K562 (cell line): ENCODE data around the gene MPC2. TPM values are rescaled to one million over a fixed set of nuclear protein-coding genes. Genes with fewer than 3 reads are reported as not detected.

ENCODE experiments used
- BDP1 ChIP-seq: IDR thresholded peaks from 3 replicates; pipeline ENCODE4 v1.6.1; 2011; ENCODE audit not compliant: insufficient read length, insufficient read depth
- C11orf30 ChIP-seq: fragments of 450-650 bp; IDR thresholded peaks from 2 replicates; pipeline ENCODE4 v1.6.1; 2016; ENCODE audit warnings: low read depth, mild to moderate bottlenecking
- CBX3 ChIP-seq, 2 experiments: IDR thresholded peaks; 1 replicate in 1 of 2; 2 replicates in 1 of 2; pipeline ENCODE4 v1.6.1; 2012; ENCODE audit warnings: inconsistent platforms in 2 of 2, low read length in 2 of 2, borderline replicate concordance in 1 of 2, control low read depth in 1 of 2
- DIDO1 ChIP-seq: fragments of 450-650 bp; IDR thresholded peaks from 2 replicates; pipeline ENCODE4 v1.6.1; 2016; ENCODE audit warnings: low read depth, missing biosample characterization, missing genetic modification characterization
- GABPA ChIP-seq: fragments of 200-800 bp; sonication (Bioruptor generic); conservative IDR thresholded peaks from 2 replicates; pipeline ENCODE4 v1.6.1; 2016; ENCODE audit warnings: low read depth, missing genetic modification characterization, missing compliant biosample characterization
- HDAC3 ChIP-seq: fragments of 450-650 bp; IDR thresholded peaks from 2 replicates; pipeline ENCODE4 v1.6.1; 2018; ENCODE audit warnings: borderline replicate concordance, mild to moderate bottlenecking, moderate library complexity; ENCODE audit not compliant: partially characterized antibody
- MCM2 ChIP-seq: fragments of 450-650 bp; IDR thresholded peaks from 2 replicates; pipeline ENCODE4 v1.6.1; 2017; ENCODE audit warnings: low read depth, mild to moderate bottlenecking
- MXI1 ChIP-seq: IDR thresholded peaks from 2 replicates; pipeline ENCODE4 v1.6.1; 2011; ENCODE audit warnings: low read depth, mild to moderate bottlenecking, improper control_type of control experiment, low read length
- NCOA4 ChIP-seq: fragments of 450-650 bp; IDR thresholded peaks from 2 replicates; pipeline ENCODE4 v1.6.1; 2018; ENCODE audit warnings: mild to moderate bottlenecking; ENCODE audit not compliant: partially characterized antibody
- NFE2 ChIP-seq: IDR thresholded peaks from 2 replicates; pipeline ENCODE4 v1.6.1; 2014; ENCODE audit warnings: antibody characterized with exemption, low read depth
- NONO ChIP-seq, 2 experiments: fragments of 200-400 bp in 1 of 2; fragments of 450-650 bp in 1 of 2; formaldehyde crosslinking in 1 of 2; IDR thresholded peaks; 2 replicates each; pipeline ENCODE4 v1.6.1; 2017; ENCODE audit warnings: low read depth in 2 of 2, mild to moderate bottlenecking in 2 of 2, moderate library complexity in 2 of 2, low read length in 1 of 2
- RFX1 ChIP-seq: fragments of 450-650 bp; IDR thresholded peaks from 2 replicates; pipeline ENCODE4 v1.6.1; 2016; ENCODE audit warnings: mild to moderate bottlenecking, moderate library complexity
- RFX5 ChIP-seq: IDR thresholded peaks from 2 replicates; pipeline ENCODE4 v1.6.1; 2011; ENCODE audit warnings: low read depth, mild to moderate bottlenecking, improper control_type of control experiment, low read length
- RHOXF2B ChIP-seq: fragments of 250-450 bp; sonication (Bioruptor Pico); conservative IDR thresholded peaks from 2 replicates; pipeline ENCODE4 v1.5.1; 2021
- SMARCE1 ChIP-seq: fragments of 450-650 bp; IDR thresholded peaks from 2 replicates; pipeline ENCODE4 v1.7.1; 2016; ENCODE audit warnings: mild to moderate bottlenecking
- SP2 ChIP-seq: IDR thresholded peaks from 2 replicates; pipeline ENCODE4 v1.6.1; 2011; ENCODE audit warnings: mild to moderate bottlenecking, low read depth, low read length, moderate library complexity; ENCODE audit not compliant: poor library complexity, severe bottlenecking; ENCODE audit errors: extremely low read depth
- U2AF1 ChIP-seq: fragments of 200-400 bp; formaldehyde crosslinking; optimal IDR thresholded peaks from 2 replicates; pipeline ENCODE3; 2017; ENCODE audit warnings: mild to moderate bottlenecking, low read depth, low read length, moderate library complexity
- ZNF263 ChIP-seq: sonication (generic); formaldehyde crosslinking; IDR thresholded peaks from 2 replicates; pipeline ENCODE4 v1.8.0; 2022; ENCODE audit warnings: mild to moderate bottlenecking, missing genetic modification reagents, borderline replicate concordance
- ZNF780A ChIP-seq: fragments of 250-450 bp; sonication (Bioruptor Pico); IDR thresholded peaks from 2 replicates; pipeline ENCODE4 v1.5.0; 2021; ENCODE audit warnings: mild to moderate bottlenecking
- ZNF79 ChIP-seq: fragments of 250-450 bp; sonication (Bioruptor Pico); IDR thresholded peaks from 2 replicates; pipeline ENCODE4 v1.4.0; 2020; ENCODE audit warnings: low read depth, mild to moderate bottlenecking, moderate library complexity
- polyA plus RNA-seq, 8 experiments: library from polyadenylated mRNA; depleted of rRNA in 4 of 8; stranded (reverse) in 5 of 8; unstranded in 3 of 8; fragments of >200 nt; fragmentation: Nextera tagmentation in 2 of 8; fragmentation: Illumina TruSeq in 1 of 8; extraction: Ambion mirVana in 2 of 8; extraction: Trizol in 1 of 8; gene quantifications; 2 replicates each; pipeline versions ENCODE4 v1.2.1 to v1.2.3, GENCODE V29; 2011 to 2014; ENCODE audit warnings: inconsistent platforms in 1 of 8, missing spikeins in 1 of 8
- total RNA-seq, 7 experiments: library from RNA; depleted of rRNA in 6 of 7; stranded (reverse); fragments of >200 nt in 6 of 7; fragmentation: Illumina TruSeq in 2 of 7; extraction: Trizol in 2 of 7; gene quantifications; 2 replicates each; pipeline versions ENCODE4 v1.2.1 to v1.2.3, GENCODE V29; 2011 to 2021; ENCODE audit warnings: low replicate concordance in 1 of 7
- TF ChIP-seq, protein P1 (sequence below): fragments of 450-650 bp; formaldehyde crosslinking; conservative IDR thresholded peaks from 2 replicates; pipeline ENCODE4 v1.4.0; 2022; ENCODE audit warnings: mild to moderate bottlenecking, missing genetic modification characterization
- TF ChIP-seq, protein P2 (sequence below), 2 experiments: fragments of 450-650 bp; IDR thresholded peaks; 2 replicates each; pipeline ENCODE4 v1.6.1; 2016
- TF ChIP-seq, protein P3 (sequence below), 2 experiments: fragments of 250-450 bp in 1 of 2; fragments of 450-650 bp in 1 of 2; sonication (Bioruptor Pico) in 1 of 2; IDR thresholded peaks; 2 replicates each; pipeline versions ENCODE4 v1.6.1 to v1.8.0; 2016 to 2021; ENCODE audit warnings: mild to moderate bottlenecking in 2 of 2, moderate library complexity in 2 of 2, missing compliant biosample characterization in 1 of 2, missing genetic modification characterization in 1 of 2
- TF ChIP-seq, protein P4 (sequence below): fragments of 250-450 bp; sonication (Bioruptor Pico); IDR thresholded peaks from 2 replicates; pipeline ENCODE4 v1.8.0; 2022; ENCODE audit warnings: inconsistent platforms

Gene MPC2
- total and polyA plus RNA-seq, 9 of the 15 experiments (the other 6 are each of a cell fraction or from before 2014, with no cell fraction given): 70.7 to 179 (median 144) TPM

DNA sequence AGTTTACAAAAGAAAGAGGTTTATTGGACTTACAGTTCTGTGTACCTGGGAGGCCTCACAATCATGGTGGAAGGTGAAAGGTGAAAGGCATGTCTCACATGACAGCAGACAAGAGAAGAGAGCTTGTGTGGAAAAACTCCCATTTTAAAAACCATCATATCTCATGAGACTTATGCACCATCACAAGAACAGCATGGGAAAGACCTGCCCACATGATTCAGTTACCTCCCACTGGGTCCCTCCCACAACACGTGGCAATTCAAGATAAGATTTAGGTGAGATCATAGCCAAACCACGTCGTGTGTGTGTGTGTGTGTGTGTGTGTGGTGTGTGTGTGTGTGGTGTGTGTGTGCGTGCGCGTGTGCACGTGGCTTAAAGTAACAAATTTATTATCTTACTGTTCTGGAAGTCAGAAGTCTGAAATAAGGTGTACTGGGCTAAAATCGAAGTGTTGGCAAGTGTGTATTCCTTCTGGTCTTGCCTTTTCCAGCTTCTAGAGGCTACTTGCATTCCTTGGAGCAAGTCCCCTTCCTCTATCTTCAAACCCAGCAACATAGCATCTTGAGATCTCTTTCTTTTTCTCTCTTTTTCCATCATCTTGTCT, 48.1 kb upstream of the MPC2 start (continued):
- TF ChIP-seq, protein P1, sequence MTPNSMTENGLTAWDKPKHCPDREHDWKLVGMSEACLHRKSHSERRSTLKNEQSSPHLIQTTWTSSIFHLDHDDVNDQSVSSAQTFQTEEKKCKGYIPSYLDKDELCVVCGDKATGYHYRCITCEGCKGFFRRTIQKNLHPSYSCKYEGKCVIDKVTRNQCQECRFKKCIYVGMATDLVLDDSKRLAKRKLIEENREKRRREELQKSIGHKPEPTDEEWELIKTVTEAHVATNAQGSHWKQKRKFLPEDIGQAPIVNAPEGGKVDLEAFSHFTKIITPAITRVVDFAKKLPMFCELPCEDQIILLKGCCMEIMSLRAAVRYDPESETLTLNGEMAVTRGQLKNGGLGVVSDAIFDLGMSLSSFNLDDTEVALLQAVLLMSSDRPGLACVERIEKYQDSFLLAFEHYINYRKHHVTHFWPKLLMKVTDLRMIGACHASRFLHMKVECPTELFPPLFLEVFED: peak; percentile 76; the same call in 1 of the 2 replicates
- no peak for TF ChIP-seq GABPA
- TF ChIP-seq, protein P2, sequence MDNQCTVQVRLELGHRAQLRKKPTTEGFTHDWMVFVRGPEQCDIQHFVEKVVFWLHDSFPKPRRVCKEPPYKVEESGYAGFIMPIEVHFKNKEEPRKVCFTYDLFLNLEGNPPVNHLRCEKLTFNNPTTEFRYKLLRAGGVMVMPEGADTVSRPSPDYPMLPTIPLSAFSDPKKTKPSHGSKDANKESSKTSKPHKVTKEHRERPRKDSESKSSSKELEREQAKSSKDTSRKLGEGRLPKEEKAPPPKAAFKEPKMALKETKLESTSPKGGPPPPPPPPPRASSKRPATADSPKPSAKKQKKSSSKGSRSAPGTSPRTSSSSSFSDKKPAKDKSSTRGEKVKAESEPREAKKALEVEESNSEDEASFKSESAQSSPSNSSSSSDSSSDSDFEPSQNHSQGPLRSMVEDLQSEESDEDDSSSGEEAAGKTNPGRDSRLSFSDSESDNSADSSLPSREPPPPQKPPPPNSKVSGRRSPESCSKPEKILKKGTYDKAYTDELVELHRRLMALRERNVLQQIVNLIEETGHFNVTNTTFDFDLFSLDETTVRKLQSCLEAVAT (IDR thresholded peaks at IDR 0.05): peak; percentile 75 to 96
- TF ChIP-seq RHOXF2B (CRISPR knock-in tag): 0 out of 2 replicates have a peak, but pooled peaks have one; percentile 62
- peak in 1 of 2 experiments; percentile 95; a peak in 2 of 3 replicates for TF ChIP-seq CBX3 (IDR thresholded peaks at IDR 0.05; ENCODE audit: borderline replicate concordance in 1 of 2, low read length in 2 of 2)
- no peak for TF ChIP-seq SP2
- TF ChIP-seq ZNF263: 0 out of 2 replicates have a peak, but pooled peaks have one; percentile 57
- TF ChIP-seq RFX5: no peak
- no peak for TF ChIP-seq NCOA4
- TF ChIP-seq DIDO1 (tag): peak; percentile 84
- no peak for TF ChIP-seq RFX1
- no peak; a peak in 1 of 4 replicates for TF ChIP-seq NONO (IDR thresholded peaks at IDR 0.05; ENCODE audit: low read depth in 2 of 2, low read length in 1 of 2)
- peak; percentile 98 for TF ChIP-seq SMARCE1
- TF ChIP-seq MXI1: peak; percentile 83; the same call in 1 of the 2 replicates
- peak; percentile 50 for TF ChIP-seq HDAC3
- TF ChIP-seq, protein P3, sequence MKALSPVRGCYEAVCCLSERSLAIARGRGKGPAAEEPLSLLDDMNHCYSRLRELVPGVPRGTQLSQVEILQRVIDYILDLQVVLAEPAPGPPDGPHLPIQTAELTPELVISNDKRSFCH (CRISPR knock-in tag; IDR thresholded peaks at IDR 0.05): no peak
- TF ChIP-seq, protein P3 (tag; IDR thresholded peaks at IDR 0.05): peak; percentile 91
- TF ChIP-seq, protein P4, sequence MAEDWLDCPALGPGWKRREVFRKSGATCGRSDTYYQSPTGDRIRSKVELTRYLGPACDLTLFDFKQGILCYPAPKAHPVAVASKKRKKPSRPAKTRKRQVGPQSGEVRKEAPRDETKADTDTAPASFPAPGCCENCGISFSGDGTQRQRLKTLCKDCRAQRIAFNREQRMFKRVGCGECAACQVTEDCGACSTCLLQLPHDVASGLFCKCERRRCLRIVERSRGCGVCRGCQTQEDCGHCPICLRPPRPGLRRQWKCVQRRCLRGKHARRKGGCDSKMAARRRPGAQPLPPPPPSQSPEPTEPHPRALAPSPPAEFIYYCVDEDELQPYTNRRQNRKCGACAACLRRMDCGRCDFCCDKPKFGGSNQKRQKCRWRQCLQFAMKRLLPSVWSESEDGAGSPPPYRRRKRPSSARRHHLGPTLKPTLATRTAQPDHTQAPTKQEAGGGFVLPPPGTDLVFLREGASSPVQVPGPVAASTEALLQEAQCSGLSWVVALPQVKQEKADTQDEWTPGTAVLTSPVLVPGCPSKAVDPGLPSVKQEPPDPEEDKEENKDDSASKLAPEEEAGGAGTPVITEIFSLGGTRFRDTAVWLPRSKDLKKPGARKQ (CRISPR knock-in tag): no peak
- no peak for TF ChIP-seq C11orf30
- TF ChIP-seq ZNF79: no peak
- no peak for TF ChIP-seq BDP1
- TF ChIP-seq ZNF780A (CRISPR knock-in tag): no peak
- no peak for TF ChIP-seq U2AF1
- TF ChIP-seq MCM2: no peak
- peak; percentile 63 for TF ChIP-seq NFE2
